ENCODE data around the gene CDH3. TPM values are rescaled to one million over a fixed set of nuclear protein-coding genes. Genes with fewer than 3 reads are reported as not detected.

Gene CDH3
- total RNA-seq, 1 experiment from 2014 or later, result not detected

- Histone ChIP-seq H3K27me3 (replicated peaks; ENCODE audit: insufficient read depth, low read depth, low read length, poor library complexity) (peaks cover 40% of the 10 kb centered on the region), H3K36me3 (ENCODE audit: insufficient read depth, low read length, poor library complexity, severe bottlenecking) (no peaks in the 10 kb centered on the region), H3K4me3 (ENCODE audit: low read depth, low read length, poor library complexity, severe bottlenecking) (peak overlapping the region; percentile 34), H3K9me3 (ENCODE audit: low read depth, low read length, poor library complexity, severe bottlenecking) (no peaks in the 10 kb centered on the region), H3K27ac (ENCODE audit: low read depth, low read length, poor library complexity, severe bottlenecking) (no peak overlapping the region), H3K4me1 (ENCODE audit: insufficient read depth, low read length, poor library complexity, severe bottlenecking) (peaks cover 19% of the 10 kb centered on the region)
- CTCF ChIA-PET, result interaction anchor here (0.7 kb wide), 1 partner anchor 147 kb away, joined by 5 read pairs; no protein-coding TSS in a partner anchor
- POLR2A ChIA-PET (ENCODE audit: low non-redundant PET), result no interaction called here
- intact Hi-C loops (cut with micrococcal nuclease; ENCODE audit: unreplicated experiment), result no loop called here
- no peak for DNase-seq (ENCODE audit: low spot score)
- no TSS peak for BruUV-seq (replicated peaks)
- no peak for TF ChIP-seq EZH2 (IDR thresholded peaks at IDR 0.05; ENCODE audit: borderline replicate concordance, low read depth, low read length, poor library complexity, severe bottlenecking)
- no peak for TF ChIP-seq CTCF (conservative IDR thresholded peaks at IDR 0.05; ENCODE audit: low read depth, low read length)
These were observed 814 bp upstream of the CDH3 start for GRCh38 chr16:68644296-68644695.

- no peak for DNase-seq (ENCODE audit: low spot score)
- Histone ChIP-seq H3K9me3 (ENCODE audit: low read depth, low read length, poor library complexity, severe bottlenecking) (no peaks in the 10 kb centered on the region), H3K4me1 (ENCODE audit: insufficient read depth, low read length, poor library complexity, severe bottlenecking) (peaks cover 19% of the 10 kb centered on the region), H3K27me3 (replicated peaks; ENCODE audit: insufficient read depth, low read depth, low read length, poor library complexity) (peaks cover 40% of the 10 kb centered on the region), H3K36me3 (ENCODE audit: insufficient read depth, low read length, poor library complexity, severe bottlenecking) (no peaks in the 10 kb centered on the region), H3K4me3 (ENCODE audit: low read depth, low read length, poor library complexity, severe bottlenecking) (peak overlapping the region; percentile 34), H3K27ac (ENCODE audit: low read depth, low read length, poor library complexity, severe bottlenecking) (no peak overlapping the region)
- intact Hi-C loops (cut with micrococcal nuclease; ENCODE audit: unreplicated experiment), result no loop called here
- CTCF ChIA-PET, result no interaction called here
- BruUV-seq (replicated peaks), result no TSS peak
- TF ChIP-seq CTCF (conservative IDR thresholded peaks at IDR 0.05; ENCODE audit: low read depth, low read length), result no peak
- peak; percentile 71 for TF ChIP-seq EZH2 (IDR thresholded peaks at IDR 0.05; ENCODE audit: borderline replicate concordance, low read depth, low read length, poor library complexity, severe bottlenecking)
- POLR2A ChIA-PET (ENCODE audit: low non-redundant PET), result no interaction called here
These were observed 631 bp downstream of the CDH3 start for GRCh38 chr16:68645494-68646388.

GRCh38 chr16:68646953-68647659, 2.0 kb downstream of the CDH3 start:
- POLR2A ChIA-PET (ENCODE audit: low non-redundant PET), result no interaction called here
- no peaks in the 10 kb centered on the region for H3K9me3 ChIP-seq (ENCODE audit: low read depth, low read length, poor library complexity, severe bottlenecking)
- peaks cover 19% of the 10 kb centered on the region for H3K4me1 ChIP-seq (ENCODE audit: insufficient read depth, low read length, poor library complexity, severe bottlenecking)
- intact Hi-C loops (cut with micrococcal nuclease; ENCODE audit: unreplicated experiment), result no loop called here
- CTCF ChIA-PET, result no interaction called here
- BruUV-seq (replicated peaks), result no TSS peak
- H3K27me3 ChIP-seq (replicated peaks; ENCODE audit: insufficient read depth, low read depth, low read length, poor library complexity), result peaks cover 40% of the 10 kb centered on the region
- H3K36me3 ChIP-seq (ENCODE audit: insufficient read depth, low read length, poor library complexity, severe bottlenecking), result no peaks in the 10 kb centered on the region
- H3K27ac ChIP-seq (ENCODE audit: low read depth, low read length, poor library complexity, severe bottlenecking), result no peak overlapping the region
- peak; percentile 52 for DNase-seq (ENCODE audit: low spot score)
- TF ChIP-seq EZH2 (IDR thresholded peaks at IDR 0.05; ENCODE audit: borderline replicate concordance, low read depth, low read length, poor library complexity, severe bottlenecking) (no peak), CTCF (conservative IDR thresholded peaks at IDR 0.05; ENCODE audit: low read depth, low read length) (no peak)
- H3K4me3 ChIP-seq (ENCODE audit: low read depth, low read length, poor library complexity, severe bottlenecking), result no peak overlapping the region
